Muscle layer of colon (tissue), 2 donors: ENCODE data around the gene PLA2G3.

Source experiments
- H3K27ac ChIP-seq: one replicate; pipeline ENCODE4 v1.7.0; 2013; ENCODE audit warnings: low read depth, mild to moderate bottlenecking, low read length, moderate library complexity
- H3K27me3 ChIP-seq, 2 donors: one replicate each; pipeline ENCODE4 v1.7.0; 2013; ENCODE audit warnings: low read length in 2 of 2, mild to moderate bottlenecking in 2 of 2; ENCODE audit not compliant: insufficient read depth in 2 of 2, control insufficient read depth in 1 of 2
- H3K36me3 ChIP-seq: one replicate; pipeline ENCODE4 v1.7.0; 2013; ENCODE audit warnings: mild to moderate bottlenecking, low read length; ENCODE audit not compliant: insufficient read depth
- H3K4me1 ChIP-seq: one replicate; pipeline ENCODE4 v1.7.0; 2013; ENCODE audit warnings: mild to moderate bottlenecking, low read length; ENCODE audit not compliant: insufficient read depth
- H3K4me3 ChIP-seq, 2 donors: one replicate each; pipeline ENCODE4 v1.7.0; 2013; ENCODE audit warnings: low read length in 2 of 2, low read depth in 1 of 2, mild to moderate bottlenecking in 1 of 2, moderate library complexity in 1 of 2
- H3K9ac ChIP-seq: one replicate; pipeline ENCODE4 v1.7.0; 2013; ENCODE audit warnings: low read length
- H3K9me3 ChIP-seq: one replicate; pipeline ENCODE4 v1.7.0; 2013; ENCODE audit warnings: mild to moderate bottlenecking, low read length
- donor health status: abdominal sarcoma.
- donor health status: Adenocarcinoma of cecum.

The PLA2G3 gene

DNA sequence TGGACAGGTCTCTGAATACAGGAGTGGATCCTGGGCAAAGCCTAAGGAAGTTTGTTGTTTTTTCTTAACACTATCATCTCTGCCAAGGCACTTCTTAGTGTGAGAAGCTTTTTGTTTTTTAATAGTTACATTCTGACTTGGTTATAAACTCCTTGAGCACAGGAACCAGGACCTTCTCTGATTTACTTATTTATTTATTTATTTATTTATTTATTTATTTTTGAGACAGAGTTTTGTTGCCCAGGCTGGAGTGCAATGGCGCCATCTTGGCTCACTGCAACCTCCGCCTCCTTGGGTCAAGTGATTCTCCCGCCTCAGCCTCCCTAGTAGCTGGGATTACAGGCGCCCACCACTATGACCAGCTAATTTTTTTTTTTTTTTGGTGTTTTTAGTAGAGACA lies 30.7 kb upstream of the PLA2G3 start:
- Histone ChIP-seq H3K9me3 (no peaks in the 10 kb centered on the region), H3K9ac (no peak overlapping the region), H3K4me1 (peaks cover 29% of the 10 kb centered on the region), H3K4me3 (no peak overlapping the region), H3K27me3 (no peaks in the 10 kb centered on the region), H3K27ac (no peak overlapping the region), H3K36me3 (peaks cover 3% of the 10 kb centered on the region)

DNA sequence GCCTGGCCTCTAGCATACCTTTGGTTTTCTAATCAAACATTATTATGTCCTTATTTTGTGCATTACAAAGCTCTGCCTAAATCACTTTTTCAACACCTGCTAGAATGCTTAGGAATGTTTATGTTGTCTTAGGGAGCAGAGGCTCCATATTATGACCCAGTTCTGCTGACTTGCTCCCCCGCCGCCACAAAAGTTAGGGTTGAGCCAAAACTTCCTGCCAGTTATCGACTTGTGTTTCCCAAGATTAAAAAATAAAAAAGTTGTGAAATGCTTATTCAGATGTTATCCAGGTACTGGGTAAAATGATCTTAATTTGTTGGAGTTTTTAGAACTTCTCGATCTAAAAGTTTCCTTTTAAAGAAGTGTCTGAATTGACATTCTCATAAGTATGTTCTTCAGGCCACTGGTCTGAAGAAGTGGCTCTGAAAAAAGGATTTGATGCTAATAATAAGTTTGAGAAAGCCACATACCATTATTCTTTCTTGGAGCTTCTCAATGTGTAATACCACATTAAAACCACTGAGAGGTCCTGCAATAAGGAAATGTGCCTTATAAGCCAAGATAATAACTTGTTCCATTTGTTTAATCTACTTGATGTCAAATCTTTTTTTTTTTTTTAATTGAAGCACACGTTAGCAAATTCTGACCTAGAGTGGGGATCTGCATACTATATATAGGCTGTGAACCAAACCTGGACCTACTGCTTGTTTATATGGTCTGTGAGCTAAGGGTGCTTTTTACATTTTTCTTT lies 21.9 kb upstream of the PLA2G3 start:
- Histone ChIP-seq H3K27ac (no peak overlapping the region), H3K36me3 (no peaks in the 10 kb centered on the region), H3K4me3 (no peak overlapping the region), H3K9ac (no peak overlapping the region), H3K9me3 (no peaks in the 10 kb centered on the region), H3K27me3 (no peaks in the 10 kb centered on the region), H3K4me1 (peaks cover 19% of the 10 kb centered on the region)

DNA sequence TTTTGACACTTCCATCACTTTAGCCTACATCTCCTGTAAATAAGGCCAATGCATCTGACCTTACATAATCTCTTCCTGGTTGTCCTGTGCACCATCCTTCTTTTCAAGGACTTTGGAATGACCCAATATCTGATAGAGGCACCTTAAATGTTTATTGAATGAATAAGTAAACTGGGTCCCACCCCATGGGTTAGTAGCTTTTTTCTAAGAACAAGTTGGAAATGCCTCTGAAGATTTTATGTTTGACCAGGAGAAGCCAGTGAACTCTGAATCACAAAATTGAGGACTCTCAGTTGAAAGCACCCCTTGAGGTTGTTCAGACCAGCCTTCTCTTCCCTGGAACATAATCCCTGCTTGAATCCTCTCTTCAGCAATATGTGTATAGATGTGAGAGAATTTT lies 21.1 kb upstream of the PLA2G3 start:
- Histone ChIP-seq H3K4me3 (peak overlapping the region in 1 of 2 donors; percentile 74), H3K27ac (no peak overlapping the region), H3K36me3 (no peaks in the 10 kb centered on the region), H3K4me1 (peaks cover 19% of the 10 kb centered on the region), H3K9ac (peak overlapping the region; percentile 88), H3K9me3 (no peaks in the 10 kb centered on the region), H3K27me3 (no peaks in the 10 kb centered on the region)

DNA sequence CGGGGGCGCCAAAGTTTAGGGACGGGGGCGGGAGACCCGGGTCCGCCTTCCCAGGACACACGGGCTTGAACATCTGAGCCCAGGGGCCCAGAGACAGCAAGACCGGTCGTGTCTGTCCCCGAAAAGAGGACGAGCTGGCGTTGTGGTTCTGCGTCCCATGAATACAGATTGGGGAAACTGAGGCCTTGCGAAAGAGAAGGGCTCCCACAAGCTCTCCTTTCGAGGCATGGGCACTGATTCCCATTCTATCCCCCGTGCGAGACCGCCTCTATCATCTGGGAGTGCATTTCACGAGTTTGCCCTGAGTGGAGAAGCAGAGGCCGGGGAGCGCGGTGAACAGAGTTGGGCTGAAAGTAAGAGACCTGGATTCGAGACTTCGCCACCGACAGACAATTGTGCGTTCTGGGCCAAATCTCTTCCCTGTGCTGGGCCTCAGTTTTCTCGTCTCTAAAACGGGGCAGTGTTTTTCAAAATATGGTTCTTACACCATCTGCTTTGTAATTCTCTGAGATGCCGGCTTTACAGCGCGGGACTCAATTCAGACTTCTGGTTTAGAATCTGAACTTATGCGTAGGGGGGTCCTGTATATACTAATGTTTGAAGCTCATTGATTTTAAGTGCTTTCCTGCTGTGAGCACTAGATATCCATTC lies 20.1 kb upstream of the PLA2G3 start:
- H3K27ac ChIP-seq: peak overlapping the region; percentile 84
- H3K9ac ChIP-seq: peak overlapping the region; percentile 88
- no peaks in the 10 kb centered on the region for H3K9me3 ChIP-seq
- no peaks in the 10 kb centered on the region for H3K36me3 ChIP-seq
- no peaks in the 10 kb centered on the region for H3K27me3 ChIP-seq
- peak overlapping the region; percentile 67 to 74 for H3K4me3 ChIP-seq
- H3K4me1 ChIP-seq: peaks cover 25% of the 10 kb centered on the region

DNA sequence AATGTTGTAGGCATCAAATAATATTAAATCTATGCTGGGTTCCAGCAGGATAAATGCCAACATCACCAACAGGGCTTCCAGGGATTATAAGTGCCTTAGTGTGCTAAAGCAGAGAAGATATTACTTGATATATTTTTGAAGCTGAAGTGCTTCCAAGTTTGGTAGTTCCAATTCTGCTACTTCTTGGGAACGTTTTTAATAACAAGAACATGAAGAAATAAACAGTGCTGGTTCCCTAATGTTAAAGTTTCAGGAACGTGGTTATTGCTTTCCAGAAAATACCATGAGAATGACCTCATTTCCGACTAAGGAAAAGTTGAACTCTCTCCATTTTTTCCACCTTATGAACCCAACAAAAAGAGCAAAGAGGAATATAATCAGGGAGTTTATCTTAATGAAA lies 15.1 kb upstream of the PLA2G3 start:
- Histone ChIP-seq H3K4me3 (no peak overlapping the region), H3K27ac (no peak overlapping the region), H3K4me1 (peaks cover 12% of the 10 kb centered on the region), H3K36me3 (no peaks in the 10 kb centered on the region), H3K9ac (no peak overlapping the region), H3K9me3 (no peaks in the 10 kb centered on the region), H3K27me3 (no peaks in the 10 kb centered on the region)

DNA sequence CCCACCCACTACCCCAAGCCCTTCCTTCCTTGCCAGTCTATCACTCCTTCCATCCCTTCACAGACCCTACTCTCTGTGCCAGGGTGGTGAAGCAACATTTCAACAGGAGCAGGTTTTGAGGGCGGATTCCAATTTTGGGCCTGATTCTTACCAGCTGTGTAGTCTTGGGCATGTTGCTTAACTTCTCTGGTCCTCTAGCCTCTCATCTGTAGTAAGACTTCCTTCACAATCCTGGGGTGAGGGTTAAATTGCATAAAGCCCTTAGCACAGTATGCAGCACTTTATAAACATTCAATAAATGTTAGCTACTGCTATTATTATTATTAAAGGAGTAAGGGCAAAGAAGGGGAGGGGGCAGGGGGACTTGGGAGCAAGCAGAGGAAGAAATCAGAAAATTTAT lies 14.7 kb upstream of the PLA2G3 start:
- Histone ChIP-seq H3K4me3 (no peak overlapping the region), H3K9me3 (no peaks in the 10 kb centered on the region), H3K4me1 (peaks cover 12% of the 10 kb centered on the region), H3K9ac (no peak overlapping the region), H3K27ac (no peak overlapping the region), H3K36me3 (no peaks in the 10 kb centered on the region), H3K27me3 (no peaks in the 10 kb centered on the region)

DNA sequence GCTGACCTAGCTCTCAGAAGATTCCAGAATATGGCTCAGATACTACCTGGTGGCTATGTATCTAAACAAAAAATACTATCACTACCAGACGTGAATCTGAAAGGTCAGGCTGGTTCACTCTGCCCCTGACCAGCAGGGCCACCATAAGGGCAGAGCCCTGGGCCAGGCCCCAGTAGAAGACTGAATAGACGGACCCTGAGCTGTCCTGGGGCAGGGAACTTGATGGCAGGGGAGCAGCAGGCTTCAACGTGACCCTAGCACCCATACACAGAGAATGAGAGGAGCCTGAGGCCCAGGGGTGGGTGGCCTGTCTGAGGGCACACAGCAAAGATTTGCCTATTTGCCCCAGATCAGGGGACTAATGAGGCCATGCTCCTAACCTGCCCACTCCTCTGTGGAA lies 13.0 kb upstream of the PLA2G3 start:
- Histone ChIP-seq H3K9me3 (no peaks in the 10 kb centered on the region), H3K4me1 (peaks cover 24% of the 10 kb centered on the region), H3K27me3 (no peaks in the 10 kb centered on the region), H3K27ac (no peak overlapping the region), H3K9ac (no peak overlapping the region), H3K36me3 (no peaks in the 10 kb centered on the region), H3K4me3 (no peak overlapping the region)

DNA sequence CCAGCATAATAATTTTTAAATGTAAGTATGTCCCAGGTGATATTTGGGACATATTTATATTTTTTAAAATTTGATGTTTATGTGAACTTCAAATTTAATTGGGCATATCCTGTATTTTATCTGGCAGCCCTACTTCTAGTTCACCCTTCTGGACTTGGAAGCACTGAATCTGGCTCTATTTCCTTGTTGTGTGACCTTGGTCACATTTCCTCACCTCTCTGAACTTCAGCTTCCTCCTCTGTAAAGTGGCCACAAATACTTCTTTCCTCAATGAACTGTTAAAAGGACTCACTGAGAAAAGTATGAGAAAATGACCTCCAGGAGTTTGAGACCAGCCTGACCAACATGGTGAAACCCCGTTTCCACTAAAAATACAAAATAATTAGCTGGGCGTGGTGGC lies 11.6 kb upstream of the PLA2G3 start:
- H3K27ac ChIP-seq: no peak overlapping the region
- H3K9me3 ChIP-seq: no peaks in the 10 kb centered on the region
- no peak overlapping the region for H3K4me3 ChIP-seq
- no peaks in the 10 kb centered on the region for H3K36me3 ChIP-seq
- H3K9ac ChIP-seq: no peak overlapping the region
- H3K27me3 ChIP-seq: no peaks in the 10 kb centered on the region
- H3K4me1 ChIP-seq: peaks cover 24% of the 10 kb centered on the region

DNA sequence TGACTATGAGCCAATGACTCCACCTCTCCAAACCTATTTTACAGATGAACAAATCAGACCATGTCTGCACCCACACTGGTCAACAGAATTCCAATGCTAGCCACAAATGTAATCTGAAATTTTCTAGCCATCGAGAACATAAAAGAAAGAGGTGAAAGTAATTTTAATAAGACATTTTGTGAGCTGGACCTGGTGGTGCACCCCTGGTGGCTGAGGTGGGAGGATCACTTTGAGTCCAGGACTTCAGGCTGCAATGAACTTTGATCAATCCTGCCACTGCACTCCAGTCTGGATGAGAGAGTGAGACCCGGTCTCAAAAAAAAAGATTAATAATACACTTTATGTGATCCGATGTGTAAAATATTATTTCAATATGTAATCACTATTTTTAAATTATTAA lies 10.3 kb upstream of the PLA2G3 start:
- no peak overlapping the region for H3K4me3 ChIP-seq
- no peaks in the 10 kb centered on the region for H3K36me3 ChIP-seq
- H3K27me3 ChIP-seq: no peaks in the 10 kb centered on the region
- H3K27ac ChIP-seq: no peak overlapping the region
- no peak overlapping the region for H3K9ac ChIP-seq
- no peaks in the 10 kb centered on the region for H3K9me3 ChIP-seq
- peaks cover 20% of the 10 kb centered on the region for H3K4me1 ChIP-seq

DNA sequence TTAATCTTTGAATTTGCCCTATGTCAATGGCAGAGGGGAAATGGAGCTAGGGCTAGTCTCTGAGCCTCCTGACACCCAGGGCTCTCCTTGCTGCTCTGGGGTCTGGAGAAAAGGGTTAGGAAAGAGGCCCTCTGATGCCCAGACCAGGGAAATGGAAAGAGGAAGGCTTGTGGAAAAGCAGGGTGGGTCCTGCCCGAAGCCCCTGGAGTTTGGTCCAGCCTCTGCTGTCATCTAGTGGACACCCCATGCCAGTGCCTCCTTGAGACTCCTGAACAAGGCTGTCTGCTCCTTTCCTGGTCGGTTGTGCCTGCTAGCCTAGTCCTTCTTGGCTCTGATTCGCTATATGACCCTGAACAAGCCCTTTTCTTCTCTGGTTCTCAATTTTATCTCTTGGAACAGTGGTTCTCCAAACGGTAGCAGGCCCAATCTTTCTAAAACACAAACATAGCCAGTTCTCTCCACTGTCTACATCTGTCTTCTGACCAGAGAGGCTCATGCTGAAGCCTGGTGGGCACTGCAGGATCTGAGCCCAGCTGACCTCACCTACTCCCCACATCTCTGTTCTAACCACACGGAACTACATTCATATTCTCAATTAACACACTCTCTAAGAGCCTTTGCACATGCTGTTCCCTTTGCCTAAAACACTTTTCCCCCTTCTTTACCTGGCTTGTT lies 8.8 kb upstream of the PLA2G3 start:
- H3K9me3 ChIP-seq: no peaks in the 10 kb centered on the region
- no peaks in the 10 kb centered on the region for H3K36me3 ChIP-seq
- H3K4me3 ChIP-seq: no peak overlapping the region
- H3K4me1 ChIP-seq: peaks cover 12% of the 10 kb centered on the region
- H3K9ac ChIP-seq: no peak overlapping the region
- H3K27me3 ChIP-seq: no peaks in the 10 kb centered on the region
- no peak overlapping the region for H3K27ac ChIP-seq

DNA sequence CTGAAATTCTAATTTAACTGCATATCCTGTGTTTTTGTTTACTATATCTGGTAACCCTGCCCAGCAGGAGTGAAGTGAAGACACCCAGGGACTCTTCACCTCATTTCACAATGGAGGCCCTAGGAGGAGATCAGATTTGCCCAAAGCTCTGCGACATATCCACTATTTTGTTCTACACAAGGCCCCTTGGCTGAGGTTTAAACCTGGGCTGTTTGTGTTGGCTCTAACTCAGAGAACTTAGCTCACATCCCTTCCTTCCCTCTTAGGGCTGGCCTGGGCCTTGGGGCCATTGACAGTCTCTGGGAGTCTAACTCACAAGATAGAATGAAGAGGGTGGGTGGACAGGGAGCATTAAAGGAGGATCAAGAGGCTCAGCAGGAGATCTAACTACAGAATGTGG lies 8.2 kb upstream of the PLA2G3 start:
- Histone ChIP-seq H3K4me3 (no peak overlapping the region), H3K36me3 (no peaks in the 10 kb centered on the region), H3K27ac (no peak overlapping the region), H3K4me1 (peaks cover 12% of the 10 kb centered on the region), H3K9me3 (no peaks in the 10 kb centered on the region), H3K27me3 (no peaks in the 10 kb centered on the region), H3K9ac (no peak overlapping the region)
